Urinary bladder (tissue), 4 donors: ENCODE data around the gene PGF. TPM values are rescaled to one million over a fixed set of nuclear protein-coding genes. Genes with fewer than 3 reads are reported as not detected.

Experiments
- DNase-seq: peaks from one replicate; pipeline ENCODE4 v3.0.0-alpha.2; 2015; ENCODE audit errors: extremely low spot score
- H3K27ac ChIP-seq: one replicate; pipeline ENCODE4 v1.5.1; 2013; ENCODE audit warnings: low read depth, mild to moderate bottlenecking, moderate library complexity
- H3K36me3 ChIP-seq: one replicate; pipeline ENCODE4 v1.6.1; 2013; ENCODE audit warnings: mild to moderate bottlenecking, moderate library complexity; ENCODE audit not compliant: insufficient read depth
- H3K4me1 ChIP-seq: one replicate; pipeline ENCODE4 v1.6.1; 2013; ENCODE audit warnings: mild to moderate bottlenecking, moderate library complexity; ENCODE audit not compliant: insufficient read depth
- H3K4me3 ChIP-seq: one replicate; pipeline ENCODE4 v1.5.1; 2013; ENCODE audit warnings: low read depth, low read length
- WGBS: extraction: QIAGEN DNeasy Blood & Tissue Kit; methylation state at CpG from one replicate; pipeline ENCODE4 v1.1.7; 2013; 5-methylcytosine and 5-hydroxymethylcytosine counted together
- polyA plus RNA-seq: library from polyadenylated mRNA; stranded (reverse); fragments of 200-250 nt; gene quantifications from one replicate; pipeline ENCODE4 v1.2.3, GENCODE V29; 2013
- total RNA-seq: library from RNA; depleted of rRNA; stranded (reverse); fragments of >200 nt; gene quantifications from one replicate; pipeline ENCODE4 v1.2.3, GENCODE V29; 2014
- donor health status: healthy with polysubstance abuse.
- donor health status: healthy.

The PGF gene
- total and polyA plus RNA-seq, 2 donors, result 7.3 to 18.7 TPM

DNA sequence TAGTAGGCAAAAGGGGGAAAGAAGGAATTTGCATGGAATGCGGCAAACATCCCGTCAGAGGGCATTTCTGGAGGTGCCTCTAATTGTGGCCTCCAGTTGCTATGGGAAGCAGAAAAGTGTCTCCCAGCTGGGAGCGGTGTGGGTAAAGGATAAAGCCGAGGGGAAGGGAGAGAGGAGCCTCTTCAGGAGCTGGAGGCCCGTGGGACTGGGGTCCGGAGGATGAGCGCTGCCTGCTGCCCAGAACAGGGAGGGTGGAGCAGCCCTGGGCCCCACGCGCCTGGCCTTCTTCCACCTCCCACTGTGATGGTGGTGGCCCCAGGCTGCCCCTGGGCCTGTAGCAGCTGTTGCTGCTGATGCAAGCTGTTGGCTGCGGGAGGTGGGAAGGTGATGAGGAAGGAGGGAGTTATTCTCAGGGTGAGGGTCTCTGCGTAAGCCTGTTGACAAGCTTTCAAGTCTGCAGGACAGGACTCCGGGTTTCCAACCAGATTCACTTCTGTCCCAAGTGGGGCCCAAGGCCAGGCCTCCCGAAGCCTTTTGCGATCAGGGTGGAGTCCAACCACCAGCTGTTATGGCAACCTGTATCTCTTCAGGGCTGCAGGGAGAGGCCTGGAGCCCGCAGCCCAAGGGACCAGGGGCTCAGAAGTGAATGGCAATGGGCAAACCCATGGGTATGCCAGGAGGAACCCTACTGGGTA, 19.1 kb upstream of the PGF start:
- WGBS, result 63% methylated on average over 15 of the region's 15 CpGs
- H3K4me3 ChIP-seq, result no peak overlapping the region
- H3K36me3 ChIP-seq, result no peaks in the 10 kb centered on the region
- H3K27ac ChIP-seq, result no peak overlapping the region
- DNase-seq, result no peak
- H3K4me1 ChIP-seq, result no peaks in the 10 kb centered on the region

DNA sequence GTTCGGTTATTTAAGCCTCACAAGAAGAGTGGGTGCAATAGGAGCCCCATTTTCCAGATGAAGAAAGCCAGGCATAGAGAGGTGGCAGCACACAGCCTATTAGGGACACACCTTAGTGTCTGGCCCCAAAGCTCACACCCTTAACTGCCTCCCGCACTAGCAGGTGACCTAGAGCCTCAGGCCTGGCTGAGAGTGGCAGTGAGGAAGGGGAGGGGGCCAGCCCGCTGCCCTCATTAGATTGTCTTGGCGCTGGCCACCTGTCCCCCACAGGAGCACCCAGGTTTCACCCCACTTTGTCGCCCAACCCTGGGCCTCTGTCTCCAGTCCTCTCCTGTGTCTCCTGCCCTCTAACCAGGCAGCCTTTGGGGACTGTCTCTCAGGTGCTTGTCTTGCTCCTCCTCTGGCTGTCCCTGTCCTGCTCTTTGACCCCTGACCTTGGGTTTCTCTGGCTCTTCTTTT, 18.5 kb upstream of the PGF start:
- H3K4me1 ChIP-seq, result no peaks in the 10 kb centered on the region
- no peak for DNase-seq
- no peak overlapping the region for H3K27ac ChIP-seq
- 92% methylated on average over 5 of the region's 5 CpGs for WGBS
- H3K4me3 ChIP-seq, result no peak overlapping the region
- no peaks in the 10 kb centered on the region for H3K36me3 ChIP-seq

GRCh38 chr14:74973003-74973653, 17.7 kb upstream of the PGF start:
- no peak overlapping the region for H3K27ac ChIP-seq
- 75% methylated on average over 15 of the region's 15 CpGs for whole genome bisulfite sequencing
- H3K36me3 ChIP-seq, result no peaks in the 10 kb centered on the region
- H3K4me1 ChIP-seq, result no peaks in the 10 kb centered on the region
- no peak for DNase-seq
- H3K4me3 ChIP-seq, result no peak overlapping the region

- no peak for DNase-seq
- Histone ChIP-seq H3K27ac (no peak overlapping the region), H3K36me3 (no peaks in the 10 kb centered on the region), H3K4me1 (no peaks in the 10 kb centered on the region), H3K4me3 (no peak overlapping the region)
- 37% methylated on average over 1 of the region's 1 CpG for WGBS
Measured at GRCh38 chr14:74968811-74969210, 13.4 kb upstream of the PGF start.

DNA sequence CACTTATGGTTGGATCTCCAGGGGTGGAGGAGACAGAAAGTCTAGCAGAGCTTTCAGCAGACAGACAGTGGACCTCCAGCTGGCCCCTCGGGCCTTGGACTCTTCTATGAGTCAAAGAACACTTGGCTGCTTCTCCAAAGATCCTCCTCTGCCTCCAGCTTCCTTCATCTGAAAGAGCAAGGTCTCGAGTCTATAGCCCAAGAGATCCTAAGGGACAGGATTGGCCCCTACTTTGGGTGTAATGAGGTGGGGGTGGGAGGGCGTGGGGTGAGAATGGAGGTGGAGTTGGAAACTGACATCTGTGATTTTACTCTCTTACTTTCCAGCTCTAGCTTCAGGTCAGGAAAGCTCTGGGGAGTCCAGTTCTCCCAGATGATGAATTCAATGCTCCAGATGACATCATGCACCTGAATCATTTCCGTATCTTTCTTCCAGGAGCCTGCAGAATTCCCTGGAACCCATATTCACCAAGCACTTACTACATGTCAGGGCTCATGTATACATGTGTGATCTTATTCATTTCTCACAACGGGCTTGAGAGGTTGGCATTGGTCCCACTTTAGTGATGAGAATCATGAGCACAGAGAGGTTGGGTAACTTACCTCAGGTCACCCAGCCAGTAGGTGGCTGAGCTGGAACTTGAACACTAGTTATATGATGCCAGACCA, 10.2 kb upstream of the PGF start:
- Histone ChIP-seq H3K4me3 (no peak overlapping the region), H3K36me3 (no peaks in the 10 kb centered on the region), H3K27ac (no peak overlapping the region), H3K4me1 (no peaks in the 10 kb centered on the region)
- no peak for DNase-seq
- 72% methylated on average over 5 of the region's 5 CpGs for WGBS

DNA sequence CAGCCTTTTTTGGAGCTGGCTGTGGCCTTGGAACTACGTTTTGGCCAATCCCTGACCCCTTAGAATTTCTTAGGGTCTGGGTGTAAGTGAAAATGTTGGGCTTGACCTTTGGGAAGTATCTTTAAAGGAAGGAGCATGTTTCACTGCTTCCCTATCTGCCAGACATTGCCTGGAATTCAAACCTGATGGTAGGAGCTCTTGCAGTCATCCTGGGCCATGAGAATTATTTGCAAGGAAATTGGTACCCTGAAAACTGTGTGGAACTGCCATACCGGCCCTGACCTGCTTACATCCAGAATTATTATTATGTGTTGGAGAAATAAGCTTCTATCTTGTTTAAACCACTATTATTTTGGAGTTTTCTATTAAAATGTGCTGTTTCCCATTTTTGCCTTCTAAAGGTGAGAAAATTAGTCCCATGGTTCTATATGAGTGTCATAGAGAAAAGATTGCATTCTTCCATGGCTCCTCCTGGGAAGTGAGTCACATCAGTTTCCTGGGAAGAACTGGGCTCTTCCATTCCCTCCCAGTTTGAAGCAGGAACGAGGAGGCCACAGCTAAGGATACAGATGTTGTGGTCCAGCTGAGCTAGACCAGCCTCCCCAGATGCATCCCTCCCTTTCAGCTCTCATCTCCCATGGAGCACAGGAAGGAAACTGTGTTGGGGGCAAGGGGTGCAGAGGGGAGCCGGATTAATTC, 9.5 kb upstream of the PGF start:
- H3K4me3 ChIP-seq, result no peak overlapping the region
- WGBS, result 59% methylated on average over 4 of the region's 4 CpGs
- DNase-seq, result no peak
- H3K36me3 ChIP-seq, result no peaks in the 10 kb centered on the region
- H3K4me1 ChIP-seq, result no peaks in the 10 kb centered on the region
- no peak overlapping the region for H3K27ac ChIP-seq

DNA sequence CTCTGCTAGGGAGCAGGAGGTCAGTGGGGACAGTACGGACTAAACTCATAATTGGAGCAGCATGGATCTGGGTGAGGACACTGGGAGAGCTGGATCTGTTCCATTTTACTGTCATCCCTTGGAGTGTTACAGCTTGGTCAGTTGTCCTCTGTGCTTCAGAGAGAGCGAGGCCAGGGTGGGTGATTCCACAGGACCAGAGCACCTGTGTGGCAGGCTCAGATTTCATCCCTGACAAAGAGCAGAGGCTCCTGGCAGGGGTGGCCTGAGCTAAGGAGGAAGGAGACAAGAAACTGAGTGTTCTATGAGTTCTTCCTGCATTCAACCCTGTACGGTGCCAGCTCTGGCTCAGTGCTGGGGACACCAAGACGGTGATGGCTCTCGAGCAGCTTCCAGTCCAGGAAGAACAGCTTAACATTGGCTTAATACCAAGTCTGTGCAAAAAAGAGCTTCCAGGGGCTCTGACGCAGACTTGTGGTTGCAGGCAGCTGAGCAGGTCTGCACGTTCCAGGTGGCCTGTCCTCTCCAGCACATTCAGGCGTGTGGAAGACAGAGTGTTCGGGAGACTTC, 8.4 kb upstream of the PGF start:
- Histone ChIP-seq H3K27ac (no peak overlapping the region), H3K4me3 (no peak overlapping the region), H3K4me1 (no peaks in the 10 kb centered on the region), H3K36me3 (no peaks in the 10 kb centered on the region)
- no peak for DNase-seq
- WGBS, result 44% methylated on average over 9 of the region's 9 CpGs

DNA sequence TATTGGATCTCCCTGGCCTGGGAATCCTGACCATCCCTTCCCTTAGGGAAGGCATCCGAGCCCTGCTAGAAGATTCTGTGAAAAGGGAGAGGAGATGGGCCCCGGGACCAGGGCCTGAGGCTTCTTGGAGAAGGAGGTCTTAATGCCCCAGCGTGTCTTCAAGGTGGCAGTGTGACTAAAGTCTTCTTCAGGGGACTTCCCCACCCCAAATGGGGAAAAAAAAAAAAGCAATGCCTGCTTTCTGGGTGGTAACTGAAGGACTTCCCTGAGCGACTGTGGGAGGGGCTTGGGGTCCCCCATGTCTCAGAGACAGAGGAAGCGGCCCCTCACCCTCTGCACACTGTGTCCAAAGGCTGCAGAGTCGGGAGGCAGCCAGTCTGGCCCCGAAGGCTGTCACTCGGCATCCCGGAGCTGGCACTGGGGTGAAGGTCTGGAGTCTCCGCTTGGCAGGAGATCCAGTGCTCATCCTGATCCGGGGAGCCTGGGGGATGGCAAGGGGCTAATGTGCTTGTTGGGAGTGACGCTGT, 7.8 kb upstream of the PGF start:
- DNase-seq, result no peak
- H3K4me1 ChIP-seq, result no peaks in the 10 kb centered on the region
- H3K4me3 ChIP-seq, result no peak overlapping the region
- no peaks in the 10 kb centered on the region for H3K36me3 ChIP-seq
- 56% methylated on average over 12 of the region's 12 CpGs for WGBS
- no peak overlapping the region for H3K27ac ChIP-seq

DNA sequence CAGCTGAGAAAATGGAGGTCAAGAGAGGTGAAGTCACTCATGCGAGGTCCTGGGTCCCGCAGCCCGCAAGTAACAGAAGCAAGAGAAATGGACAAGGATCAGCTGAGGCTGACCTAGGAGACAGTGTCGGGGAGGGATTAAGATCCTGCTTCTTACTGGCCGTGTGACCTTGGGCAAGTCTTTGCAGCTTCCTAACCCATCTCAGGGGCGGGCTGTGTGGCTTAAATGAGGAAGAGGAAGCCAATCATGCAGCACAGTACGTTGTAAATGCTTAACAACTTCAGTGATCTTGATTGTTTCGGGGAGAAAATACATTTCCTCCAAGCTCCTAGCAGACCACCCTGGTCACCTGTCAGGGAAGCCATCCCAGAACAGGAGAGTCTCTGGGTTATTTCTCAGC, 7.1 kb upstream of the PGF start:
- Histone ChIP-seq H3K36me3 (no peaks in the 10 kb centered on the region), H3K4me3 (no peak overlapping the region), H3K4me1 (no peaks in the 10 kb centered on the region), H3K27ac (no peak overlapping the region)
- 81% methylated on average over 8 of the region's 8 CpGs for WGBS
- DNase-seq, result no peak

DNA sequence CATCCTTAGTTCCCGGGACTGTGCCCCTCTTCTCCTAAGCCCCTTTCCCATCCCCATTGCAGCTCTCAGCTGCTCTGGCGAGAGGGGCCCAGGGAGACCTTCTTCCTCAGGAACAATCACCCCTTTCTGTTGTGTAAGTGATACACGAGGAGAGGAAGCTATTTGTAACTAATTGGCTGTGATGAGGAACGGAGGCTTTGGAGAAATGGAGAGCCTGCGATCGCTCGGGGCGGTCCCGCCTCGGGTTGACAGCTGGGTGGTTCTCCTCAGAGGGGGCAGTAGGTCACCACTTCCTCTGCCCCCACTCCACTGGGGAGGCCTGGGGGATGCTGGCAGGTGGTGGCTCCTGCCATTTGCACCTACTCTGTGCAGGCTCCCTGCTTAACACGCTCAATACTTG, 6.6 kb upstream of the PGF start:
- no peaks in the 10 kb centered on the region for H3K4me1 ChIP-seq
- H3K36me3 ChIP-seq, result no peaks in the 10 kb centered on the region
- DNase-seq, result no peak
- no peak overlapping the region for H3K4me3 ChIP-seq
- no peak overlapping the region for H3K27ac ChIP-seq
- 66% methylated on average over 11 of the region's 11 CpGs for WGBS

DNA sequence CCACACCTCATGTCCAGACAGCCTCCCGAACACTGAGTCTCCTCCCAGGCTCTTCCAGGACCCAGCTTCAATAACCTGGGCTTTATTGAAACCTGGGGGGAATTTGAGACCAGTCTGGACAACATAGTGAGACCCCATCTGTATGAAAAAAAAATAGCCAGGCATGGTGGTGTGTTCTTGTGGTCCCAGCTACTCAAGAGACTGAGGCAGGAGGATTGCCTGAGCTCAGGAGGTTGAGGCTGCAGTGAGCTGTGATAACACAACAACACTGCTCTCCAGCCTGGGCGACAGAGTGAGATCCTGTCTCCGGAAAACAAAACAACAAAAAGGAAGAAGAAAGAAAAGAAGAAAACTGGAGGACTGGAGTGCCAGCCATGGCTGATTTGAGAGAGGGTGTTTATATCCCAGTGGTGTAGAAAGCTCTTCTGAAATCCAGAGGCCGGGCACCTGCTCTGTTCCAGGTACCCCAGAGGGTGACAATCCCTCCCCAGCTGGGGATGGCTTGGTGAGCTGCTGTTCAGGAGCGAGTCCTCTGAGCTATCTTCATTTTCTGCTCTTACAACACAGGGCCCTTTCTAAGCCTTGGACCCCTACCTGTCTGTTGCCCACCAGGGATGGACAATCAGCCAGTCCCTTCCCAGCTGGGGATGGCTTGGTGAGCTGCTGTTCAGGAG, 6.0 kb upstream of the PGF start:
- Histone ChIP-seq H3K4me1 (no peaks in the 10 kb centered on the region), H3K36me3 (no peaks in the 10 kb centered on the region), H3K4me3 (no peak overlapping the region), H3K27ac (no peak overlapping the region)
- no peak for DNase-seq
- 79% methylated on average over 5 of the region's 5 CpGs for WGBS

GRCh38 chr14:74960736-74961135, 5.3 kb upstream of the PGF start:
- no peak for DNase-seq
- no peaks in the 10 kb centered on the region for H3K4me1 ChIP-seq
- 81% methylated on average over 4 of the region's 4 CpGs for WGBS
- no peak overlapping the region for H3K27ac ChIP-seq
- H3K4me3 ChIP-seq, result no peak overlapping the region
- H3K36me3 ChIP-seq, result no peaks in the 10 kb centered on the region
